Cardiac septum (tissue), 1 donor: ENCODE data around the gene CACNA1C. TPM values are rescaled to one million over a fixed set of nuclear protein-coding genes. Genes with fewer than 3 reads are reported as not detected.
A peak's percentile ranks its signal among the peaks of the same experiment; 100 is the strongest.

Source experiments
- DNase-seq: peaks from one replicate; pipeline ENCODE4 v3.0.0-alpha.2; 2020; ENCODE audit warnings: low spot score
- intact Hi-C: fragments of 100-400 bp; cut with DNase I; formaldehyde crosslinking; loops from one replicate; pipeline ENCODE4 v1.14.0; 2022
- total RNA-seq: library from RNA; stranded (reverse); fragmentation: NEBNext Ultra II Directional; extraction: Animal tissue kit (Norgen Biotek cat#: 25700); gene quantifications from one replicate; pipeline ENCODE4 v1.2.1, GENCODE V29; 2021
- donor health status: DM: no; HTN: no; CAD: no.

CACNA1C gene
- total RNA-seq, 1 donor from 2014 or later, result 182 TPM

DNA sequence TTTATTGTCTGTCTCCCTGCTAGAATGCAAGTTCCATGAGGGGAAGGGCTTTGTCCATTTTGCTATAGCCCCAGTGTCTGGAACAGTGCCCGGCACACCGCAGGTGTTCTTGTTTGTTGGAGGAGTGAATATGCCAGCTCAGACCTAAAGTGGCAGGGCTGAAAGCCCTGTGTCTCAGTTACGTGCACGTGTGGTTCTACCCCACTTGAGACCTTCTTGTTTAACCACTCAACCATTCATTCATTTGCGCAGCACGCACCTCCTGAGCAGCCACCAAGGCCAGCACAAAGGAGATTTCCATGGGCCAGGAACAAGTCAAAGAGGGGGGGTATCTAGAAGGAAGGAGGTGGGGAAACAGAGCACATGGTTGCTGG, 404.0 kb downstream of the CACNA1C start:
- no peak for DNase-seq
- intact Hi-C loops, result no loop called here

DNA sequence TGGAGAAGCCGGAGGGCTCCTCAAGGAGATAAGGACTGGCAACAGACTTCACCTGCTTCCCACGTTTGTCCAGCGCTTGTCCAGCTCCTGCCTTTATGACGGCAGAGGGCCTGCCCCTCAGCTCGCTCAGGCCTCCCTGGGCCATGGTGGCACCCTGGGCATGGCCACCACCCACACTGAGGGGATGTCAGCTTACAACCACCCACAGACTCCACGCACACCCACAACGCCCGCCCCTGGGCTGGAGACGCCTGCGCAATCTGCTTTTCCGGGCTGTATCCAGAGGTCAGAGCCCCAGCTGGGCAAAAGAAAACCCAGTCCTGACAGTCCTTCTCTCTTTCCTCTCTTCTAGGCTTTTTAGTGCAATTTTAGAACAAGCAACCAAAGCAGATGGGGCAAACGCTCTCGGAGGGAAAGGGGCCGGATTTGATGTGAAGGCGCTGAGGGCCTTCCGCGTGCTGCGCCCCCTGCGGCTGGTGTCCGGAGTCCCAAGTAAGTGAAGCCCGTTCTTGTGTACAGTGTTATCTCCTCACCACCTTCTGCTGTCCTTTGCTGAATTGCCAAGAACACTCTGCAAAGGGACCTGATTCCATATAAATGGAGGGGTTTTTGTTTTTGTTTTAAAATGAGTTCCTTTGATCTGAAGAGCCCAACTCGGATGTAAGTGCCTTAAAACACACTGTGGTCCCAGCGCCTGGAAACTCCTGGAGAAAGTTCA, 404.6 kb downstream of the CACNA1C start:
- intact Hi-C loops, result no loop called here

GRCh38 chr12:2457933-2458414, 405.2 kb downstream of the CACNA1C start:
- intact Hi-C loops, result loop anchor here (1.0 kb wide), 1 partner anchor 34 kb away; no protein-coding TSS in a partner anchor

More for the DNA sequence above, 404.6 kb downstream of the CACNA1C start:
- no peak for DNase-seq

DNA sequence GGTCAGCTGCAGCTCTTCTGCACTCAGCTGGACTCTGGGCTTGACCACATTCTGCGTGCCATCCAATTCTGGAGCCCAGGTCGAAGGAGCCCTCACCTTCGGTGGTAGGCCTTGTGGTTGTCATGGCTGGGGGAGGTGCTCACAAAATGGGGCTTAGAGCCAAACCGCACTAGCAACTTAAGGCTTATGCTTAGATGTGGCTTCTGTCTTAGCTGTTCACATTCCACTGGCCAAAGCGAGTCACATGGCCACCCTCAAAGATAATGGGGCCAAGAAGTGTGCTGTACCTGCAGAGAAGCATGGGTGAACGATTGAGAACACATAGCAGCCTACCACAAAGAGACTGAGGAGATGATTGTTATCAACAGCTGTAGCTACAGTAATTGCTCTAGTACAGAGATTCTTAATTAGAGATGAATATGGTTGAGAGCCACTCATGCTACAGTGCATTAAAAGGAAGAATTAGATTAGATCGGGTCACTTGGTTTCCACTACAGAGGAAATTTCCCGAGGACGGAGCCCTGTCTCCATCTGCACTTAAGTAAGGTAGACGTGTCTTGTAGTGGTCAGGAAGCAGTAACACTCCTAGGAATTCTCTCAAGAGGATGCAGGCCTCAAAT, 407.4 kb downstream of the CACNA1C start:
- intact Hi-C loops, result no loop called here
- DNase-seq, result peak; percentile 65

More at GRCh38 chr12:2457933-2458414, 405.2 kb downstream of the CACNA1C start:
- DNase-seq, result no peak

DNA sequence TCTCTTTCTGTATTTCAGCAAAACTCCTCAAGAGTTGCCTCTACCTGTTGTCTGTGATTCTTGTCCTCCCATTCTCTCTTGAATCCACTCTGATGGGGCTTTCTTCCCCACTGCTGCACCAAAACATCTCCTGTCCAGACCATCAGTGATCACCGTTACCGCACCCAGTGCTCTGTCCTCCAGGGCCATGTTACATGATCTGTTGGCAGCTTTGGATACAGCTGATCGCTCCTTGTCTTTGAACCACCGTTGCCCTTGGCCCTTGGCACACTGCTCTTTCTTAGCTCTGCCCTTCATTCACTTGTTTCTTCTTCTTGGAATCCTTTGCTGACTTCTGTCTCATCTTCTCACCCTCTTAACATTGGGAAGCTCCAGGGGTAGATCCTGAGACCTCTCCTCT, 408.3 kb downstream of the CACNA1C start:
- intact Hi-C loops, result no loop called here
- peak; percentile 53 for DNase-seq

- DNase-seq, result peak; percentile 67
- intact Hi-C loops, result no loop called here
These were observed 408.9 kb downstream of the CACNA1C start for GRCh38 chr12:2461645-2462044.

DNA sequence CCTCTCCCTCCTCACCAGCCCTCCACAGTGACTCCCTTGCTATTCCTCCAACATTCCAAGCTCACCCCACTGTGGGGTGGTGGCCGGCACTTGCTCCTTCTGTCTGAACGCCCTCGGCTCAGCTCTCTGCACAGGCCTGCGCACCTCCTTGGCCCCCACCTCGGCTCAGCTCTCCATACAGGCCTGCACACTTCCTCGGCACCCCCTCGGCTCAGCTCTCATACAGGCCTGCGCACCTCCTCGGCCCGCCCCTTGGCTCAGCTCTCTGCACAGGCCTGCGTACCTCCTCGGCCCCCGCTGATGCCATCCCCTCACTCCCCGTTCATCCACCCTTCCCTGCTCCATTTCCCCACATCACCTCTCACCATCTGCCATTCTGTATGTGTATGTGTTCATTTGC, 409.3 kb downstream of the CACNA1C start:
- intact Hi-C loops, result no loop called here
- no peak for DNase-seq

- DNase-seq, result peak; percentile 6
- intact Hi-C loops, result no loop called here
These were observed 410.9 kb downstream of the CACNA1C start for GRCh38 chr12:2463719-2464118.

- intact Hi-C loops, result no loop called here
- peak; percentile 35 for DNase-seq
These were observed 412.9 kb downstream of the CACNA1C start for GRCh38 chr12:2465681-2466080.

- intact Hi-C loops, result no loop called here
- no peak for DNase-seq
These were observed 413.4 kb downstream of the CACNA1C start for GRCh38 chr12:2466211-2466610.

DNA sequence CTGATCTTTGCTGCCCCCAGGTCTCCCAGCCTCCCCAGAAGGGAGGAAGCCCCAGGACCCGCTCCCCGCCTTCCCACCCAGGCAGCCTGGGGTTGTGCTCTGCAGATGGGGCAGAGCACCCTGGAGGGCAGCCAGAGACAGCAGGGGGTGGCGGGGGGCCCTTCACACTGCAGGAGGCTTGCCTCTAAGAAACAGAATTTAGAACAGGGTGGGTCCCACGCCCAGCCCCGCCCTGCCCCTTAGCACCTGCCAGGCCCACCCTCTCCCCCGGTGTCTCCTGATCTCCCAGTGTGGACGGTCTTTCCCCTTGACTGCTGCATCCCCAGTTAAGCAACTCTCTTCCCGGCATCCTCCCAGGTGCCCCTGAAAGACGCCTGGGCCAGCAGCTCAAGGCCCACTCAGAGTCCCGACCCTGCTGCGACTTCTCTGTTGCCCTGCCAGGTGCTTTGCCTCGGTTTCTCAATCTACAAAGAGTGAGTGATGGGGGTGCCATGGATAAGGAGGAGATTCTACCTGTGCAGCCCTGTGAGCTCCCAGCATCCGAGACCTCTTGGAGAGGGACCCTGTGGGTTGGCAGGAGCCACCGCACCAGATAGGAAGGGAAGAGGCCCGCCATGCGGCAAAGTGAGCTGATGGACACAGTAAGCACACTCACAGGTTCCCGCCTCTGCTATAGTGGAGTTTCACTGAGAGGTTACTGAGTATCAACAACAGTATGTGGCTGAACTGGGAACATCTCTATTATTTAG, 414.8 kb downstream of the CACNA1C start:
- intact Hi-C loops, result no loop called here
- peak; percentile 61 for DNase-seq

GRCh38 chr12:2475984-2476383, 423.2 kb downstream of the CACNA1C start:
- intact Hi-C loops, result no loop called here
- DNase-seq, result peak; percentile 62

- DNase-seq, result peak; percentile 59
These were observed 424.4 kb downstream of the CACNA1C start for GRCh38 chr12:2477009-2477766.

DNA sequence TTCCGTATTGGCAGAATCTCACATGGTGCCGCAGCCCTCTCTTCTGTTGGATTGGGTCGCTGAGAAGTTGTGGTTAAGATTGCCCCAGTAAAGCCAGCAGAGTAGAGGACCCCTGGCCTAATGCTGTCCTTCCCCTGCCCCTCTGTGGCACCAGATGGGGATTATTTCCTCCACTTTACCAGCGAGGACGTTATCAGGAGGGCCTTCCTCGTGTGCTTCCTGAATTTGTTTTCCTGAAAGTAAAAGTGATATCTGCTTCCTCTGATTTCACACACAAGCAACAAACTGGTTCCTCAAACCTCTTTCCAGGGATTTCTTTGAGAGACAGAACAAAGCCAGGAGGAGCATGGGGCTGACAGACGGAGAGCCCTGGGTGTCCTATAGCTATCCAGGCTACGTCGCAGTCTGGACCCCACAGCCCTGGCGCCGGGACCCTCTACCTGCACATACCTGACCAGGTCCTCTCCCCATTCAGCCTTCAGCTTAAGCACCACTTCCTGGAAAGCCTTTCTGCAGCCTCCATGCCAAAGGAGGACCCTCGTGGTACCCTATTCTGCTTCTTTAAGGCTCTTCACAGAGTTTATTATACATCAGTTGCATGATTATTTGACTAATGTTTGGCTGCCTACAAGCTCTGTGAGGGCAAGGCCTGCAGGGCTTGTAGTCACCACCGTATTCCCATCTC, 427.2 kb downstream of the CACNA1C start:
- DNase-seq, result peak; percentile 55
- intact Hi-C loops, result no loop called here

More at GRCh38 chr12:2477009-2477766, 424.4 kb downstream of the CACNA1C start:
- intact Hi-C loops, result no loop called here

DNA sequence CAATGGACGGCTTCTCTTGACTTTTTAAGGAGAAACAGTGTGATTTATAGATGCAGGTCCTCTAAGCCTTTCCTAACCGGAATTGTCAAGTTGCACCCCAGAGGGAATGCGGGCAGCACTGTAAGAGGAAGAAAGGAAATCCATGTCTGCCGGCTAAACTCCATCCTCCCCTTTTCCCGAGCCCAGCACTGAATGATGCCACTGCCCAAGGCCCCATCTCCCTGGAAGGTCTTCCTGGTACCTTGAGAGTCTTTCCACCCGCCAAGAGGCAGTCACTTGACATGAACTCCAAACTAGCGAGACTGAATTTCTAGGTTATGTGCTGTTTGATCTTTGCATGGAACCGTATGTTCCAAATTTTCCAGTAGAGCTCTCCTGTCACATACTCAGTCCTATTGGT, 428.6 kb downstream of the CACNA1C start:
- DNase-seq, result peak; percentile 61
- intact Hi-C loops, result no loop called here

GRCh38 chr12:2481951-2482350, 429.2 kb downstream of the CACNA1C start:
- peak; percentile 65 for DNase-seq
- intact Hi-C loops, result no loop called here

- peak; percentile 75 for DNase-seq
- intact Hi-C loops, result no loop called here
These were observed 430.3 kb downstream of the CACNA1C start for GRCh38 chr12:2482938-2483660.

GRCh38 chr12:2483713-2484112, 430.9 kb downstream of the CACNA1C start:
- intact Hi-C loops, result no loop called here
- DNase-seq, result peak; percentile 47
